Measurements from ENCODE around the gene TMEM86B. TPM values are rescaled to one million over a fixed set of nuclear protein-coding genes. Genes with fewer than 3 reads are reported as not detected.
A peak's percentile ranks its signal among the peaks of the same experiment; 100 is the strongest.

TMEM86B gene
- polyA plus RNA-seq, 1 of the 3 experiments (the other 2 are of a cell fraction): 3.0 TPM

- Histone ChIP-seq H3K4me1 (ENCODE audit: control insufficient read depth in 1 of 2, insufficient read depth in 2 of 2, low read depth in 1 of 2, low read length in 1 of 2) (peaks cover 0 to 38% of the 10 kb centered on the region in 2 experiments; a peak in 1 of 4 replicates), H3K9me2 (no peaks in the 10 kb centered on the region), H3K4me2 (no peak overlapping the region), H3F3A (replicated peaks; ENCODE audit: insufficient read depth) (no peaks in the 10 kb centered on the region), H3K4me3 (ENCODE audit: low read depth in 2 of 2, low read length in 1 of 2) (no peak overlapping the region), H3K27me3 (ENCODE audit: insufficient read depth) (no peaks in the 10 kb centered on the region), H3K36me3 (replicated peaks in 1 of 2; ENCODE audit: control insufficient read depth in 1 of 2, insufficient read depth in 2 of 2, low read length in 1 of 2) (peaks cover 7 to 61% of the 10 kb centered on the region in 2 experiments), H3K27ac (ENCODE audit: low read depth in 2 of 2, low read length in 1 of 2) (peak overlapping the region in 1 of 2 experiments; percentile 78; a peak in 2 of 4 replicates), H3K9me3 (no peaks in the 10 kb centered on the region), H4K20me1 (ENCODE audit: insufficient read depth) (peaks cover 16% of the 10 kb centered on the region; the same call in 1 of the 2 replicates), H2AFZ (ENCODE audit: low read depth) (no peak overlapping the region), H3K79me2 (ENCODE audit: insufficient read depth) (no peaks in the 10 kb centered on the region), H3K9ac (no peak overlapping the region)
- ChIA-PET CTCF (interaction anchor here (1.0 kb wide), 1 partner anchor 88 kb away, joined by 3 read pairs; no protein-coding TSS in a partner anchor), POLR2A (no interaction called here)
- WGBS (ENCODE audit: low lambda C conversion rate): 97% methylated on average over 18 of the region's 18 CpGs
- DNase-seq: no peak
- no peak for TF ChIP-seq ZBTB33 (IDR thresholded peaks at IDR 0.05; ENCODE audit: borderline replicate concordance, low read depth)
- no peak for TF ChIP-seq TEAD4 (IDR thresholded peaks at IDR 0.05; ENCODE audit: borderline replicate concordance, insufficient read depth)
- no peak for TF ChIP-seq MEF2A (IDR thresholded peaks at IDR 0.05; ENCODE audit: borderline replicate concordance, low read depth)
- TF ChIP-seq YY1 (IDR thresholded peaks at IDR 0.05; ENCODE audit: low read depth): no peak
- no peak for TF ChIP-seq EZH2phosphoT487 (IDR thresholded peaks at IDR 0.05; ENCODE audit: borderline replicate concordance, low read depth)
- TF ChIP-seq FOSL2 (IDR thresholded peaks at IDR 0.05; ENCODE audit: borderline replicate concordance, low read depth): no peak
- no peak for TF ChIP-seq CTCF (IDR thresholded peaks at IDR 0.05)
- no peak for TF ChIP-seq RFX5 (IDR thresholded peaks at IDR 0.05; ENCODE audit: low read length)
- TF ChIP-seq FOXJ3 (CRISPR knock-in tag; IDR thresholded peaks at IDR 0.05): no peak
Measured at GRCh38 chr19:55229145-55229788, 704 bp upstream of the TMEM86B start.

- no peaks in the 10 kb centered on the region for H3F3A ChIP-seq (replicated peaks; ENCODE audit: insufficient read depth)
- 80% methylated on average over 15 of the region's 17 CpGs for WGBS (ENCODE audit: low lambda C conversion rate)
- H3K4me3 ChIP-seq (ENCODE audit: low read depth in 2 of 2, low read length in 1 of 2): no peak overlapping the region; a peak in 1 of 4 replicates
- peak; percentile 54; the same call in 1 of the 2 replicates for TF ChIP-seq FOXJ3 (CRISPR knock-in tag; IDR thresholded peaks at IDR 0.05)
- peak in 1 of 2 experiments; percentile 51; a peak in 1 of 4 replicates for TF ChIP-seq EP300 (IDR thresholded peaks at IDR 0.05; ENCODE audit: borderline replicate concordance in 1 of 2, low read depth in 1 of 2, low read length in 1 of 2)
- no peak for TF ChIP-seq FOSL2 (IDR thresholded peaks at IDR 0.05; ENCODE audit: borderline replicate concordance, low read depth)
- TF ChIP-seq TCF12 (IDR thresholded peaks at IDR 0.05): peak; percentile 48; the same call in 1 of the 2 replicates
- TF ChIP-seq RCOR1 (IDR thresholded peaks at IDR 0.05; ENCODE audit: low read length): peak; percentile 62; the same call in 1 of the 2 replicates
- TF ChIP-seq FOXM1 (IDR thresholded peaks at IDR 0.05; ENCODE audit: low read depth): no peak
- TF ChIP-seq TAF1 (IDR thresholded peaks at IDR 0.05; ENCODE audit: borderline replicate concordance, low read depth, low read length): no peak
- no peak; the same call in 1 of the 2 replicates for TF ChIP-seq RAD21 (IDR thresholded peaks at IDR 0.05; ENCODE audit: low read length)
- no peak for TF ChIP-seq REST (IDR thresholded peaks at IDR 0.05; ENCODE audit: low read depth, low read length)
- TF ChIP-seq MAX (IDR thresholded peaks at IDR 0.05; ENCODE audit: low read depth): no peak
- peak; percentile 81 for TF ChIP-seq CHD2 (IDR thresholded peaks at IDR 0.05; ENCODE audit: low read length, partially characterized antibody)
Measured at GRCh38 chr19:55228015-55228391, 560 bp downstream of the TMEM86B start.

More at GRCh38 chr19:55228015-55228391, 560 bp downstream of the TMEM86B start:
- no peaks in the 10 kb centered on the region for H3K9me3 ChIP-seq
- peak; percentile 93 for DNase-seq
- no peaks in the 10 kb centered on the region for H3K27me3 ChIP-seq (ENCODE audit: insufficient read depth)
- peaks cover 16% of the 10 kb centered on the region; the same call in 1 of the 2 replicates for H4K20me1 ChIP-seq (ENCODE audit: insufficient read depth)
- ChIA-PET CTCF (interaction anchor here (0.8 to 2.1 kb wide), 8 partner anchors 12 to 379 kb away, joined by 3 to 7 read pairs (median 3); partner anchors contain the start of gene PPP6R1), POLR2A (interaction anchor here (0.9 to 1.8 kb wide), 12 partner anchors 8 to 249 kb away, joined by 3 to 17 read pairs (median 5); partner anchors contain the start of genes PPP6R1, SYT5, TMEM238 and UBE2S)
- H3K79me2 ChIP-seq (ENCODE audit: insufficient read depth): no peaks in the 10 kb centered on the region
- no peak overlapping the region for H2AFZ ChIP-seq (ENCODE audit: low read depth)
- H3K27ac ChIP-seq (ENCODE audit: low read depth in 2 of 2, low read length in 1 of 2): peak overlapping the region in 1 of 2 experiments; percentile 78; a peak in 2 of 4 replicates
- H3K4me1 ChIP-seq (ENCODE audit: control insufficient read depth in 1 of 2, insufficient read depth in 2 of 2, low read depth in 1 of 2, low read length in 1 of 2): peaks cover 0 to 38% of the 10 kb centered on the region in 2 experiments; a peak in 1 of 4 replicates
- no peaks in the 10 kb centered on the region for H3K9me2 ChIP-seq
- no peak overlapping the region for H3K9ac ChIP-seq
- peaks cover 3 to 59% of the 10 kb centered on the region in 2 experiments for H3K36me3 ChIP-seq (replicated peaks in 1 of 2; ENCODE audit: control insufficient read depth in 1 of 2, insufficient read depth in 2 of 2, low read length in 1 of 2)
- no peak overlapping the region for H3K4me2 ChIP-seq
